NCI-H1694 treated with DMSO at 0.1 percent for 48 hours (cell line): Measurements from ENCODE around the gene ZFHX3.

ENCODE experiments used
- DNase-seq: peaks from one replicate; lab custom pipeline; 2025; lab: John Stamatoyannopoulos, UW

Gene ZFHX3

GRCh38 chr16:73054813-73055482 is 7.0 kb upstream of the ZFHX3 start:
- no peak for DNase-seq

GRCh38 chr16:73054498-73054812 is 6.5 kb upstream of the ZFHX3 start:
- DNase-seq: no peak

DNA sequence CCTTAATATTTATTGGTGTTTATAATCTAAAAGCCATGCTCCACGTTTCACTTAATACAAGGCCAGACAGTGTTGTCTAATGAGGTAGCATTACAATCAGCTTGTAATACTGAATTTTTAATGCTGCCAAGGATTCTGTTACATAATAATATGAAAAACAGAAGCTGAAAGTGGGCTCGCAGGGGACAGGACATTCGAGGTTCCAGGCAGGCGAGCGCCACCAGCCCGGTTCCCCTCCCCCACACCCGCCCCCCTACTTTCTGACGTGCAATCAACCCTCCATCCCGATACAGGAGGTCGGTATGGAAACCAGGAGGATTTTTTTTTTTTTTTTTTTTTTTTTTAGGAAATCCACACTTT is 6.2 kb upstream of the ZFHX3 start:
- DNase-seq: peak; percentile 13

DNA sequence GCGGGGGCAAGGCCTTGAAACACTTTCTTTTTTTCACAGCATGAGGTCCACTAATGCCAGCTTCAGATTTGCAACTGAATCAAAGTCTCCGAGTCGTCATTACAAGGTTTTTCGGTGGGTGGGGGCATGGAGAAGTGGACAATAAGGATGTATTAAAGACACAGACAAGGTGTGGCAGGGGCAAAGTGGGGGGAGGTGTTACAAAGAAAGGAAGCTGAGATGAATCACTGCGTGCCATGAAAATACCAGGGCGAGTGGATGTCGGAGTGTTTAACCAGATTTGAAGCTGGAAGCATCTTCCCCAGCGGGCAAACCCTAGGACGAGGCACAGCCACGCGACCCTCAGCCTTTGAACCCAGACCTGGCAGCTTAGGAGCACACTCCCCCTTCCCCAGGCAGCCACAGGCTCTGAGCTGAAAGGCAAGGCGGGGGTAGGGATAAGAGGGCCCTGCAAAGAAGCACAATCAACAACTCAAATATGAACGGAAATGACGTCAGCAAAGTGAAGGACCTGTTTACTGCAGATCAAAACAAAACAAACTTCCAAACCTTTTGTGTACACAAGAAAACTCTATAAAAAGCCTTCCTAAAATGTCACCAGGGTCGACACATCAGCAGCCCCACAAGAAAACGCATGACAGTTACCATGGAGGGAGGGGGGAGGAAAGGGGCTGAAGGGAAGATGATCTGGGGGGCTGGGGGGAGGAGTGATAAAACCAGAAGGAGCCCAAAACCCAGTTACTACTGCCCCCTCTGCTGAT is 5.6 kb upstream of the ZFHX3 start:
- no peak for DNase-seq

DNA sequence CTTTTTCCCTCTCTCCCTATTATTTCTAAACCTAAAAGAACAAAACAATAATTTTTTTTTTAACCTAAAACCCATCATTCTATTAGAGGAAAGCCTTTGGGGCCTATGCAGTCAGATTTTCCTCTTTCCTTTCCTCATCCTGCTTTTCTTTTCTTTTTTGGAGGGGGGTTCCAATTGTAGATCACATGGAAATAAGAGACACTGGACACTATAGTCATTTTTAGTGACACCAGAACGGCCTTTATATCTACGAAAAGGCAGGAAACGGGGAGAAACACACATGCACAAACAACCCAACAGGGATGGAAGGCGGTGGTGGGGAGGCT is 5.1 kb upstream of the ZFHX3 start:
- DNase-seq: no peak

DNA sequence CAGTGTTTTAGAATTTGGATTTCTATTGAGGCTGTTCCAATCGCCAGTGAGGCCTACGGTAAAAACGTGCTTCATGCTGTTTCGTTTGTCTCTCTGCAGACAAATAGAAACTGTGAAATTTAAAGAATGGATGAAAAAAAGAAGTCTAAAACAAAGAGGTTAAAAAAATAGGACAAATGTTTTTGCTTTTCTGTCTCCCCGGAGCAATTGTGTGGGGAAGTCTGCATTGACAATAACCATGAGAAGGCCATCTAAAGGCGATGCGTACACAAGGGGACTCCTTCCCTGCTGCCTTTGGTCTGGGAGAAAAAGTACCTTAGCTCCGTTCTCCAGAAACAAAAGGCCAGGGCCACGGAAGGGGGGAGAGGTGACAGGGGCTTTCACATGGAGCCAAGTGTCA is 4.6 kb upstream of the ZFHX3 start:
- no peak for DNase-seq

- no peak for DNase-seq
These were observed 4.0 kb upstream of the ZFHX3 start for GRCh38 chr16:73051961-73052360.

GRCh38 chr16:73051226-73051625 is 3.3 kb upstream of the ZFHX3 start:
- DNase-seq: no peak

DNA sequence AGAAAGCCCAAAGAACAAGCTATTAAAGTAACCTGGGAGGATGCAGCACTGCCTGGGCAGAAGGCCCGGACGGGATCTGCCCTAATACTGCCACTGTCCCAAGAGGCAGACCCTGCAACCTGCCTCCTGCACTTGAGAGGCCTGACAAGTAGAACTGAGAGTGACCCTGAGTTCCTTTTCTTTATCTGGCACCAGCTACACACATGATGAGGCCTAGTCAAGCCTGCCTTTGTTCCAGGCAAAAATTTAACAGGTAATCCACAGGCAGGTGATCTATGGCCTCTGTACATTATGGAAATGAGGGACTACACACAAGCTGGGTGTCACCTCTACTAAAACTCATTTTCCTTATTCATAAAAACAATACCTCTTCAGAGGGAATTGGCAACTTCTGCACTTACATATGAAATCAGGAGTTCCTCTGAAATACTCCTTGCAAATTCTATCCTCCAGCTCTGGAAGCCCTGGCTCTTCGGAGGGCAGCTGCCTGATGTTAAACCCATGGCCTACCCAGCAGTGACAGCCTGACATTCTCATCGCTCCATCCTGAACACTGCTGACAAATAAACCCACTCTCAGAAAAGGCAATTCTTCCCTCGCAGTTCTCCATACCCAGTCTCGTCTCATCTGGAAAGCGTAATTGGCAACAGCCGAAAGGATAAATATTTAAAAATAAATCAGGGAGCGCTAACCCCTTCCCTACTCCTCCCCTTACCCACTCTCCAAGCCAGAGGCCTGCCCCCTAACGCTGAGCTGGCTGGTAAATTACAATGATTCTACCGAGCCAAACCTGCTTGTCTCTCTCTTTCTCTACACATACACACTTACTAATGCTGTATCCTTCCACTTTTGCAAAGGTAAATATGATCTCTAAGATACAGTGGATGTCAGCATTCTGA is 2.5 kb upstream of the ZFHX3 start:
- peak; percentile 8 for DNase-seq

- DNase-seq: no peak
These were observed 1.6 kb upstream of the ZFHX3 start for GRCh38 chr16:73049511-73049910.

DNA sequence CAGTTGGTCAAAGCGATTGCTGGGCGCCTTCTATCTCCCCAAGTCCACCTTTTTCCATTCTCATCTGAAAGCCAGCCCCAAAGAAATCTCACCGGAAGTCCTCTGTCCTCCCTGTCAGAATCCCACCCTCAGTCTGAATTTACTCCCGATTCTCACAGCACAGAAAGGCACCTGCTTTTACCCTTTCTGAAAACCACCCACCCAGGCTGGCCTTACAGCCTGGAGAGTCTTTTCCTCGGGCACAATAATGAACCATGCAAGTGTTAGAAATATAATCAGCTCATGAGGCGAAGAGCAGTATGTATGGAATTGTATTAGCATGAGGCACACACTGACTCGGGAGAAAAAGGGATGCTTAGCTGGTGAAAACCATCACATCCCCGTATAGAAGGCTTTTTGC is 1.2 kb upstream of the ZFHX3 start:
- DNase-seq: no peak

GRCh38 chr16:73048292-73049080 is 558 bp upstream of the ZFHX3 start:
- DNase-seq: no peak

DNA sequence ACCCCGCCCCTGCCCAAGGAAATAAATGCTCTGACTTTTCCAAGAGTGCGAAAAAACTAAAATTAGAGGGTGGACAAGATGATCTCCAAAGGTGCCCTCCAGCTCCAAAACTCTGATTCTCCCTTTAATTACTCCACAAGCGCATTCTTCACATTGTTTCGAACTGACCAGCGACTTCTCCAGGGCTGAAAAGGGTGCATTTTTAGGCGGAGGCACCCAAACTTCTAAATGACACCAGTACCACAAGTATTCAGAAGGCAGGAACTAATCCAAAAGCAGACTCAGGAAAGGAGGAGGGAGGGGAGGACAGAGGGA is 750 bp downstream of the ZFHX3 start:
- DNase-seq: no peak

- DNase-seq: no peak
These were observed 1.1 kb downstream of the ZFHX3 start for GRCh38 chr16:73046849-73047214.

DNA sequence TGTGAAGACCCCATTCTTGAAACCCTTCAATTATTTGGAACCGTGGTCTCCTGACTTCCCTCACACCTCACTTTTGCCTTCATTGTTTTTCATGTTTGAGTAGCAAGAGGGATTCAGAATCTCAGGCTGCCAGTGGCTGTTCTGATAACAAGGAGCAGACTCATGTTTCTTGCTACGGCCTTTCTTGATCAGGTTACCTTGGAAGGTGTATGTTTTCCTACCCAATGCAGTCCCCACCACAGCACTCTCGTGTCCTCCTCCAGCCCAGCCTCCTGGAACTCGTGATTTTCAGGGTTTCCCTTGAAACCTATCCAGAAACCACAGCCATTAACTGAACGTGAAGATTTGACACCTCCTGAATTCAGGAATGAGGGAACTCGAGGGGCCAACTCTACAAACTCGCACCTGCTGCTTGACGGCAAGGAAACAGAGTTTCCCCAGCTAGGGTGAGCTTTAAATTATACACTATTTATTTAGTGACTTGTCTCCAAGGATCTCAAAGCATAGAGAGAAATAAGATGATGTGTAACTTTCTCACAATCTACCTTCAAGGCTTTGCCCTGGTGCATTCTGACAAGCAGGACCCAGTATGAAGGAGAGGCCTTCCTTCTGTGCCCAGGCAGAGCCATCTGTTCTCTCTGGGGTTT is 1.6 kb downstream of the ZFHX3 start:
- no peak for DNase-seq

DNA sequence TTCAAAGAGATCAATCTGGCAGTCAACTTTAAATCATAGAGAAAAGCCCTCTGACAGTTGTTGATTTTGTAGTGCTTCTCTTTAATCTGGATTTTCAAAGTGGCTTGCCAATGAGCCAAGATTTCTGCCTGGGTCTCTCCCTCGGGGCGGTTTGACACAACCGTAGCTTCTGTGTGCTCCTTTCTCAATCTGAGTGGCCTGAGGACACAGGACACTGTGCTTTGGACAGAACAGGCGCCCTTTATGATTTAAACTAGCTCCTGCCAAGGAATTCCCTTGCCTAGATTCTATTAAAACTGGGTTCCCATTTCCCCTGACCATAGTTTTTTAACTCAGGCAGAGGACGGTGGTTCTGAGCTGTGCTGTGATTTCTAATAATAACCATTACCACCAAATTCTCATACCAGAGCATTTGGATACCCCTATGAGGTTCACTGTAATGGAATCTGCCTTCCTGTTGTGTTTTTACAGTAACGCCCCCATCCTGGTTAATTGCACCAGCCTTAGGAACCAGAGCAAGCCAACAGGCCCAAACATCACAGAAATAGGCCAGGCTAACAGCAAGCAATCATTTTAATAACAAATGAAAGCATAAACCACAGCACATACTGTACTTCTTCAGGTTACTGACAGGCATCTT is 4.0 kb downstream of the ZFHX3 start:
- no peak for DNase-seq

- no peak for DNase-seq
These were observed 5.1 kb downstream of the ZFHX3 start for GRCh38 chr16:73042807-73043206.

DNA sequence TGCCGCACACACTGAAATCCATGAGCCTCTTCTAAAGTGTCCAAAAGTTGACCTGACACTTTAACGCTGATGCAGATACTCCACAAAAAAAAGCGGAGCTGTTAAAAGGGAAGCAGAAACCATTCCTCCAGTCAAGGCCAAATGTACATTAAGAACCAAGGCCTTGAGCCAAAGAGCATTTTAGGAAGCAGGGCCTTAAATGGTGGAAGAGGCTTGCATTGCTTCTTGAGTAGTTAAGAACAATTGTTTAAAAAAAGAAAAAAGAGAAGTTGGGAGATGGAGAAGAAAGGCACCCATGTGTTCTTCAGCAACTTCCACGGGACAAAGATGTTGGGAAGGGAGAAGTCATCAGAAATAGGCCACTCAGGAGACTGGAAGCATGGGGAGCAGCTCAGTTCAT is 6.3 kb downstream of the ZFHX3 start:
- no peak for DNase-seq

GRCh38 chr16:73040735-73041402 is 7.1 kb downstream of the ZFHX3 start:
- no peak for DNase-seq

DNA sequence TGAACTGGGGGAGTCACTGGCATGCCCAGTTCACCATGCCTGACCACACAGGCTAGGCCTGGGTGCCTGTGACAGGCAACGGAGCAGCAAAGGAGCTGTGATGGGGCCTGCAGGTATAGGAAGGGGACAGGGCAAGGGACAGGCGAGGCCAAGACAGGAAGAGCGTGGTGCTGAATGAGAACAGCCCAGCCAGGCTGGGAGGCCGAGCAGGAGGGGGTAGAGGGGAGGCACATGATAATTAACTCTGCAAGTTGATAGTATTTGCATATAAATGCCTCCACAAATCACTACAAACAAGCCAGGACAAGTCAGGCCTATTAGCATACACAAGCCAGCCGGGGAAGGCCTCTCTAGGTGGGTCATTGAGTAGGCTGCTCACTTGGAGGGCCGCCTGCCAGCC is 7.8 kb downstream of the ZFHX3 start:
- DNase-seq: no peak
